Measurements from ENCODE around the gene CDH24. TPM values are rescaled to one million over a fixed set of nuclear protein-coding genes. Genes with fewer than 3 reads are reported as not detected.

The CDH24 gene
- total and polyA plus RNA-seq, 9 of the 15 experiments (the other 6 are each of a cell fraction or from before 2014, with no cell fraction given): 0.04 to 16.2 (median 4.9) TPM

- TF ChIP-seq CHD1 (IDR thresholded peaks at IDR 0.05; ENCODE audit: low read length) (peak; percentile 88), CC2D1A (IDR thresholded peaks at IDR 0.05) (peak; percentile 99), ILF3 (IDR thresholded peaks at IDR 0.05; ENCODE audit: borderline replicate concordance) (no peak), ZMIZ1 (IDR thresholded peaks at IDR 0.05; ENCODE audit: low read depth in 2 of 2, low read length in 2 of 2) (no peak), CHD2 (IDR thresholded peaks at IDR 0.05; ENCODE audit: low read depth, low read length) (peak; percentile 57; the same call in 1 of the 2 replicates), RB1 (IDR thresholded peaks at IDR 0.05; ENCODE audit: low read depth) (peak; percentile 97), REST (IDR thresholded peaks at IDR 0.05; ENCODE audit: borderline replicate concordance) (no peak; the same call in 1 of the 2 replicates), REST (CRISPR knock-in tag; IDR thresholded peaks at IDR 0.05; ENCODE audit: low read depth) (peak; percentile 74), GABPB1 (CRISPR knock-in tag; IDR thresholded peaks at IDR 0.05) (peak; percentile 78), HNRNPK (IDR thresholded peaks at IDR 0.05; ENCODE audit: low read depth, low read length, poor library complexity, severe bottlenecking) (no peak), MTA2 (IDR thresholded peaks at IDR 0.05; ENCODE audit: low read depth) (no peak), RFX5 (IDR thresholded peaks at IDR 0.05; ENCODE audit: low read depth, low read length) (no peak), ZNF79 (CRISPR knock-in tag; IDR thresholded peaks at IDR 0.05; ENCODE audit: low read depth) (no peak), TEAD1 (CRISPR knock-in tag; IDR thresholded peaks at IDR 0.05) (peak in 1 of 2 experiments; percentile 80; a peak in 1 of 4 replicates), NCOA4 (IDR thresholded peaks at IDR 0.05; ENCODE audit: partially characterized antibody) (no peak), MTA1 (IDR thresholded peaks at IDR 0.05; ENCODE audit: borderline replicate concordance) (no peak)
- TF ChIP-seq, protein P1, sequence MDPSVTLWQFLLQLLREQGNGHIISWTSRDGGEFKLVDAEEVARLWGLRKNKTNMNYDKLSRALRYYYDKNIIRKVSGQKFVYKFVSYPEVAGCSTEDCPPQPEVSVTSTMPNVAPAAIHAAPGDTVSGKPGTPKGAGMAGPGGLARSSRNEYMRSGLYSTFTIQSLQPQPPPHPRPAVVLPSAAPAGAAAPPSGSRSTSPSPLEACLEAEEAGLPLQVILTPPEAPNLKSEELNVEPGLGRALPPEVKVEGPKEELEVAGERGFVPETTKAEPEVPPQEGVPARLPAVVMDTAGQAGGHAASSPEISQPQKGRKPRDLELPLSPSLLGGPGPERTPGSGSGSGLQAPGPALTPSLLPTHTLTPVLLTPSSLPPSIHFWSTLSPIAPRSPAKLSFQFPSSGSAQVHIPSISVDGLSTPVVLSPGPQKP (CRISPR knock-in tag; IDR thresholded peaks at IDR 0.05): no peak
Observed at GRCh38 chr14:23094666-23095195, 37.4 kb upstream of the CDH24 start, which contains the start of gene ACIN1 (continued).
